ENCODE data around the gene OR2AT4.

Gene OR2AT4

DNA sequence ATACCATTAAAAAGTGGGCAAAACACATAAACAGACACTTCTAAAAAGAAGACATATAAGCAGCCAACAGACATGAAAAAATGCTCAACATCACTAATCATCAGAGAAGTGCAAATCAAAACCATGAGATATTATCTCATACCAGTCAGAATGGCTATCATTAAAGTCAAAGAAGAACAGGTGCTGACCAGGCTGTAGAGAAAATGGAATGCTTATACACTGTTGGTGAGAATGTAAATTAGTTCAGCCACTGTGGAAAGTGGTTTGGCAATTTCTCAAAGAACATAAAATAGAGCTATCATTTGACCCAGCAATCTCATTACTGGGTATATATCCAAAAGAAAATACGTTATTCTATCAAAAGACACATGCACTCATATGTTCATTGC is 13.5 kb downstream of the OR2AT4 start:
- TF ChIP-seq GATA3 (IDR thresholded peaks at IDR 0.05; ENCODE audit: low read depth, low read length) (no peak), GATA2 (IDR thresholded peaks at IDR 0.05; ENCODE audit: low read depth, low read length) (no peak)

DNA sequence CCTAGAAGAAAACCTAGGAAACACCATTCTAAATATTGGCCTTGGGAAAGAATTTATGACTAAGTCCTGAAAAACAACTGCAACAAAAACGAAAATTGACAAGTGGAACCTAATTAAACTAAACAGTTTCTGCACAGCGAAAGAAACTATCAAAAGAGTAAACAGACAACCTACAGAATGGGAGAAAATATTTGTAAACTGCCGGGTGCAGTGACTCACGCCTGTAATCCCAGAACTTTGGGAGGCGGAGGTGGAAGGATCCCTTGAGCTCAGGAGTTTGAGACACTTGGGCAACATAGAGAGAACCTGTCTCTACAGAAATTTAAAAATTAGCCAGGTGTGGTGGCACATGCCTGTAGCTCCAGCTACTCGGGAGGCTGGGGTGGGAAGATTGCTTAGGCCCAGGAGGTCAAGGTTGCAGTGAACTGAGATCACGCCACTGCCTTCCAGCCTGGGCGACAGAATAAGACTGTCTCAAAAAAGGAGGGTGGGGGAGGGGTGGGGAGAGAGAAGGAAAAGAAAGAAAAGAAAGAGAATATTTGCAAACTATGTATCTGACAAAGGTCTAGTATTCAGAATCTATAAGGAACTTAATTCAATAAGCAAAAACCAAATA is 14.0 kb downstream of the OR2AT4 start:
- TF ChIP-seq GATA2 (IDR thresholded peaks at IDR 0.05; ENCODE audit: low read depth, low read length) (no peak), GATA3 (IDR thresholded peaks at IDR 0.05; ENCODE audit: low read depth, low read length) (no peak)

DNA sequence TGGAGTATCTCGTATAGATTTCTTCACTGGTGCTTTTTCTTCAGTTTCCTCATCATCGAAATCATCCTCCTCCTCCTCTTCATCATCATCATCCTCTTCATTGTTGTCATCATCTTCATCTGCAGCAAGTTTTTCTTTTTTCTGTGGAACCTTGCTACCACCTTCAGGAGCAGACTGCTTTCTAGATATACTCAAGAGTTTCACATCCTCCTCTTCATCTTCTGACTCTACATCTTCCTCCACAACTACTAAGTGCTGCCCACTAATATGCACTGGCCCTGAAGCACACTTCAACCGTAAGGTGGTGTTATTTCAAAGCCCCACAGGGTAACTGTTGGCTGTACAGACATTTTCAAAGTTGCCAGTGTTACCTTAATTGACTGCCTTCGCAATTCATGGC is 17.1 kb downstream of the OR2AT4 start:
- no peak for TF ChIP-seq GATA3 (IDR thresholded peaks at IDR 0.05; ENCODE audit: low read depth, low read length)
- TF ChIP-seq GATA2 (IDR thresholded peaks at IDR 0.05; ENCODE audit: low read depth, low read length) = no peak

DNA sequence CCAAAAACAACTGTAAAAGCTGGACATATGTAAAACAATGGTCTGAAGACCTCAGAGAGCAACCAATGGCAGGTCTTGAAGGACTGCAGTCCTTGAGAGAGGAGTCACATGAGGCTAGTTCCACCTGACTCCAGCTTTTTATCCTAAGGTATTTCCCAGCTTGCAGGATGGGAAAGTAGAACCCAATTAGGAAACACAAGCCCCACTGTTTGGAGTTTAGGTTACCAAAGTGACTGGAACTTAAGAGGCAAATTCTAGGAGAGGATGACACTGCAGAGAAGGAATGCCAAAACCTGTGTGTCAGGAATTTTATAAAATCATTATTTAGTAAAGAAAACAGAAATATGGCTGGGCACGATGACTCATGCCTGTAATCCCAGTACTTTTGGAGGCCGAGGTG is 18.4 kb downstream of the OR2AT4 start:
- TF ChIP-seq GATA2 (IDR thresholded peaks at IDR 0.05; ENCODE audit: low read depth, low read length) = no peak
- TF ChIP-seq GATA3 (IDR thresholded peaks at IDR 0.05; ENCODE audit: low read depth, low read length) = no peak

DNA sequence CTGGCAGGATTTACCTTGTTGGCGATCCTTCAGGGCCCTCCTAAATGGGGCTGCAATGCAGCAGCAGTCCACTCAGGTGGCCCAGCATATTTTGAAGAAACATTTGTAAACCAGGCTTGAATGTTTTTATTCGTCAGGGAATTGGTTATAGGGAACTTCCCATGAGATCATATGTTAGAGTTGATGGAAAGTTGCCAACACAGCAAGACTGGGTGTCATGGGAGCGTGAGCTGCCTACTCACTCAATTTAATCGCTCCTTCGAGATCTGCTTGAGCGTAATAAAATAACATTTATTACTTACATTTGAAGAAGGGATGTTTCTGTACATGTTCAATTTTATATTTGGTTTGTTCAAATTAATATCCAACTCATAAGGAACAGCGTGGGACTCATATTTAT is 19.4 kb downstream of the OR2AT4 start:
- no peak for TF ChIP-seq GATA2 (IDR thresholded peaks at IDR 0.05; ENCODE audit: low read depth, low read length)
- no peak for TF ChIP-seq GATA3 (IDR thresholded peaks at IDR 0.05; ENCODE audit: low read depth, low read length)

DNA sequence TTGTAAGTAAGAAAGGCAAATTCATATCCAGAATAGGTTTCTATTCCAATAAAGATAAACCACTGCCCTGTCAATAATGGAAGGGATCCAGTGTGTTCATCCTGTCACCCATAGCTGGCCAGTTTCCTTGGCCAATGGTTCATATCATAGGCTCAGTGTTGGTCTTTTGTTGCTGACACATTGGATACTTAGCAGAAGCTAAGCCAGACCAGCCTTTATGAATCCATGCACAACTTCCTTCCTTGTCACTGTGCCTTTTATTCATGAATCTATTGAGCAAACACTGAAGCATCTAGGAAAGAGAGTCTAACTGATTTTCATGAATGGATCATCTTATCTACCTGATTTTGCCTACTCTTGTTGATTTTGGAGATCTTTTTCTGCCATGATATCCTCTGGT is 20.0 kb downstream of the OR2AT4 start:
- TF ChIP-seq GATA3 (IDR thresholded peaks at IDR 0.05; ENCODE audit: low read depth, low read length) (no peak), GATA2 (IDR thresholded peaks at IDR 0.05; ENCODE audit: low read depth, low read length) (no peak)

DNA sequence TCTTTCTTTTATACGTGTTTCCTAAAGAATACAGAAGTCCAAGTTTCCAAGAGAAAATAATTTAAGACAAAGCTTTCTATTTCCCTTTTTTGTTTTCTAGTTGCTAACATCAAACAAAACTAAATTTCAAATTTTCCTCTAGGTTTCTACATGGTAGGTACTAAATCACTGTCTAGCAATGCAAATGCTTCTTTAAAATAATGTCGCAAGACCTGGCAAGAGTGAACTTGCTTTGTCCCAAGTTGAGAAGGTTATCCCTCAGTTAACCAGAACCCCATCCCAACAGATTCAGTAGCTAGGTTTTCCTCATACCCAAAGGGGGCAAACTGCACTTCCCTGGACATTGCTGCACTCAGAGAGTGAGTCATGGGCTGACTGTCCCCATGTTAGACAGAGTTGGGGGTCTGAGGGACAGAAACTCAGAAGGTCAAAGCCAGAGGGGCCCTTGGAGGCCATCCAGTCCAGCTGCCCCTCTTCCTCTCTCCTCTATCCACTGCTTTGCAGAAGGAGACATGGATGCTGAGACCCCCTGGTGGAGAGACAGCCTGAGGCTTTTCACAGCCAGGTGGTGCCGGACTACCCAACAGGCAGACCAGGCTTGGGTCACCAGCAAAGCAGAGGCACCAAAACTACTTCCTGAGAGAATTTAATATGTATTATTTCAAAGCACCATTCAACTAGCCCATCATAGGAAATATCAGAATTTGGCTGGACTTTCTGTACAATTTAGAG is 23.1 kb downstream of the OR2AT4 start:
- no peak for TF ChIP-seq GATA2 (IDR thresholded peaks at IDR 0.05; ENCODE audit: low read depth, low read length)
- no peak for TF ChIP-seq GATA3 (IDR thresholded peaks at IDR 0.05; ENCODE audit: low read depth, low read length)

DNA sequence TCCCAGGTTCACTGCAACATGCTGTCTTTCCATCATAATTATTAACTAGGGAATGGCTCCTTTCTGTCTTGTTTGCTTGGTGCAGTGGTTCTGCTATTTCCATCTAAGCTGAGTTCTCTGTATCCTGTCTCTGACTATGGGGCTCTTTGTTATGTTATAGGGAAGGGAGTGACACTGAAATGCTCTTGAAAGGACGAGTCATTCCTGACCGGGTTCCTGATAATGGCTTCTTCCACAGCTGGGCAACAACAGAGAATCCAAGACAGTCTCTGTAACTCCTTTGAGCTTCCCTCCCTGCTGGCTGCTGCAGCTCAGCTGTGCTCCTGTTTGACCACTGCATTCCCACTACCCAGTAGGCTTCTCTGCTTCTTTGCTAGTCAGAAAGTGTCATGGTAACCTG is 24.1 kb downstream of the OR2AT4 start:
- TF ChIP-seq GATA2 (IDR thresholded peaks at IDR 0.05; ENCODE audit: low read depth, low read length) (no peak), GATA3 (IDR thresholded peaks at IDR 0.05; ENCODE audit: low read depth, low read length) (no peak)

DNA sequence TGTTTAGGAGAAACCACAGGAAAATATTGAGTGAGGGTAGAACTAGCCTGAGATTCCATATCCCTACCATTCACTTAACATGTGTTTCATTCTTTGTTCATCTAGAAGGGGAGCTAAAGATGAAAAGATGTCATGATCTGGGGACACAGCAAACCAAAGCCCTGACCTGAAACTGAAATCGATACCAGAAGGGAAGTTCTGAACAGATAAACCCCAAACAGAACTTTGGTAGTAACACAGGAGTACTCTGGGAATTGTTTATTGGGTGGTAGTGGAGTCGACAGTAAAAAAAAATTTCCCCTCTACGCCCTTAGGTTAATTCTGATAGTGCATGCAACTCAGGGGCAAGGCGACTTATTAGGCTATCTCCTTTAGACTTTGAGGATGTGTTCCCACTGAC is 27.2 kb downstream of the OR2AT4 start:
- TF ChIP-seq GATA3 (IDR thresholded peaks at IDR 0.05; ENCODE audit: low read depth, low read length) = no peak
- no peak for TF ChIP-seq GATA2 (IDR thresholded peaks at IDR 0.05; ENCODE audit: low read depth, low read length)

DNA sequence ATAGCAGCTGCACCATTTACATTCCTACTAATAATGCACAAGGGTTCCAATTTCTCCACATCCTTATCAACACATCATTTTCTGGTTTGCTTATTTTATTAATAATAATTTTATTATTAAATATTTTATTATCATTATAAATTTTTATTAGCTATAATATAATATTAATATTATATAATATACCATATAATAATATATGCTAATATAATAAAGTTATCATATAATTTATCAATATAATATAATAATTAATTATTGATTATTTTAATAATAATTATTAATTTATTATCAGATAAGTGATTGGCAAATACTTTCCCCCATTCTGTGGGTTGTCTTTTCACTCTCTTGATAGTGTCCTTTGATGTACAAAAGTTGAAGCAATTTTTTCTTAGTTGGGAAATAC is 27.7 kb downstream of the OR2AT4 start:
- TF ChIP-seq GATA3 (IDR thresholded peaks at IDR 0.05; ENCODE audit: low read depth, low read length) = no peak
- no peak for TF ChIP-seq GATA2 (IDR thresholded peaks at IDR 0.05; ENCODE audit: low read depth, low read length)

DNA sequence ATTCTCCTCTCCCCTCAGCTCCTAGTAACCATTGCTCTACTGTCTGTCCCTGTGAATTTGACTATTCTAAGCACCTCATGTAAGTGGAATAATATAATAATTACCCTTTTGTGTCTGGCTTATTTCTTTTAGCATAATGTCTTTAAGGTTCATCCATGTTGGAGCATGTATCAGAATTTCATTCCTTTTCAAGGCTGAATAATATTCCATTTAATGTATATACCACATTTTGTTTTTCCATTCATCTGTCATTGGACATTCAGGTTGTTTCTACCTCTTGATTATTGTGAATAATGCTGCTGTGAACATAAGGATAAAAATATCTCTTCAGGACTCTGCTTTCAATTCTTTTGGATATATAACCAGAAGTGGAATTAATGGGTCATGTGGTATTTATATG is 28.1 kb downstream of the OR2AT4 start:
- TF ChIP-seq GATA2 (IDR thresholded peaks at IDR 0.05; ENCODE audit: low read depth, low read length) = no peak

DNA sequence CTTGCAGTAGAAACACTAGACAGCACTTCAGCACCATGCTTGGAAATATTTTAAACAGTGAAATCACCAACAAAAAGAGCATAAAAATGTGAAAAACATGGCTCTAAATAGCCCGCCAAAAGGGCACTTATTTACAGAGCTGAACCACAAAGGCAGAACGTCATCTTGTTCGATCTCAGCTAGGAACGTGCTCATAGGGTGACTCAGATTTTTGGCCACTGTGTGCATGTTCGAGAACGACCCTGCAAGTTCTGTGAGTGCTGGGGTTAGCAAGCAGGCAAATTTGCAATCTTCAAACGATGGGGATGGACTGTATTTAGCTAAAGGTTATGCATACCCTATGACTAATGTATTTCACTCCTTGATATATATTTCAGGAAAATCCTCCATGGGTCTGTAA is 30.6 kb downstream of the OR2AT4 start:
- TF ChIP-seq GATA2 (IDR thresholded peaks at IDR 0.05; ENCODE audit: low read depth, low read length) (no peak), GATA3 (IDR thresholded peaks at IDR 0.05; ENCODE audit: low read depth, low read length) (no peak)

DNA sequence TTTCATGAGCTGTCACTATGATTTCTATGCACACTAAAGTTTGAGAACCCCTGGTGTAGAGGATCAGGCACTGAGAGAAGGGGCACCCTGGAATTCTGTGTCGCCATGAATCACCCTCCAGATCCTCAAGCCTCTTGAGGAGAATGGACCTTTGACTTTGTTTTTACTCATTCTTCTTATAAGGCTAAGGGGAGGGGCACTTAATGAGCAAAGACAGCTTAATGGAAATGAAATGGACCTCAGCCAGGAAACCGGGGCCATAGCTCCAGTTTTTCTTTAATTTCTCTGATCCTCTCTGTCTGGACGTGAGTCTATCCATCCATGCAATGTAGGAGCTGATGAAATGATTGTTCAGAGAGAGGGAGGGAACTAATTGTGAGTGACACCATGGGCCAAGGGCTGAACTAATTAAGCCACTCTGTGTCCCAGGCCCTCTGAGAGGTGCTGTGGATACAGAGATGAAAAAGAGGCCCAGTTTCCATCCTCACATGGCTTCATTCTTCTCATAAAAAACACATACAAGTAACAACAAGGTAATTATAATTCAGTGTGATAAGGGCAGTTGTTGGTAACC is 32.8 kb downstream of the OR2AT4 start:
- TF ChIP-seq GATA3 (IDR thresholded peaks at IDR 0.05; ENCODE audit: low read depth, low read length) (no peak), GATA2 (IDR thresholded peaks at IDR 0.05; ENCODE audit: low read depth, low read length) (no peak)

DNA sequence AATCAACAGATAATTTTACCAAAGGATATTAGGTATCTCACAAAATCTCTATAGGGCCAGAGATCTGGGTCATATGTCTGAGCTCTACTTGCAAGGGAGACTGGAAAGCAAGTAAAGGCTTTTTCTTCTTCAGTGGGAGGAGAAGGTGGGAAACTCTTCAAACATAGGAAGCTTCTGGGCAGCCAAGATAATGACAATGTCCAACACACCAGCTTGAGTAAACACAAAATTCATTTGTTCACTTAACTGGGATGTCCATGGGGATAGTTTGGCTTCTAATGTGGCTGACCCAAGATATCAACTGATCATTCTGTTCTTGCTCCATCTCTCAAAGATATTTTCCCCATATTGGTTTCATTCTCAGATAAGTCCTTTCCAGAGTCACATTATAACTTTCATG is 37.4 kb downstream of the OR2AT4 start:
- TF ChIP-seq GATA3 (IDR thresholded peaks at IDR 0.05; ENCODE audit: low read depth, low read length) (no peak), GATA2 (IDR thresholded peaks at IDR 0.05; ENCODE audit: low read depth, low read length) (no peak)

DNA sequence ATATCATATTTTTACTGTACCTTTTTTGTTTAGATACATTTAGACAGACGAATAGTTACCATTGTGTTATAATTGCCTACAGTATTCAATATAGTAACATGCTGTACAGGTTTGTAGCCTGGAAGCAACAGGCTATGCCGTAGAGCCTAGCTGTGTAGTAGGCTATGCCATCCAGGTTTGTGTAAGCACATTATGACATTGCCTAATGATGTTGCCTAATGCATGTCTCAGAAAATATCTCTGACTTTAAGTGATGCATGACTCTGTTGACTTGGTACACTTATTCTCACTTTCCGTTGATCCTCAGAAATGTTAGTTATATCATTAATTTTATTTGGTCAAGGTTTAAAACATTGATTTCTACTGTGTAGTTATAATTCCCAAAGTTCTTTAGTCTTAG is 39.9 kb downstream of the OR2AT4 start:
- TF ChIP-seq GATA2 (IDR thresholded peaks at IDR 0.05; ENCODE audit: low read depth, low read length) (no peak), GATA3 (IDR thresholded peaks at IDR 0.05; ENCODE audit: low read depth, low read length) (no peak)

All from SH-SY5Y (cell line).